ENCODE results near the gene LARP4B. TPM values are rescaled to one million over a fixed set of nuclear protein-coding genes. Genes with fewer than 3 reads are reported as not detected.

The LARP4B gene
- total RNA-seq, 2 donors from 2014 or later: 42.2 to 70.6 TPM

DNA sequence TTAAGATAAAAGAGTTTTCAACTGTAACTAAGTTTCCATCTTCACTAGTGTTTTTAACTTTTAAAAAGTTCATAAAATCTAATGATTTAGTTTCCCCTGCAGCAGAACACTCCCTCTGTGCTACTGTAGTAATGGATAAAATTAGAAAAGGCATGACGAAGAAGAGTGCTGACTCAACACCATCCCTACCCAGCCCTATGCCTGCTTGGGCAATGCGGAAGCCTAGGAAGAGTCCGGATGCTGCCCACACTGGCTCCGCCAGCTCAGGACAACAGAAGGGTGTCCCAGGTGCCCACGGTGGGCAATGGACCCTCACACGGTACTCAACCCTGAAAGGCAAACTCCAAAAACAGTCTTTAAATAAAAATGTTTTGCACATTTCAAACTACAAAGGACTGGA, 118.2 kb downstream of the LARP4B start:
- Histone ChIP-seq H3K4me1 (ENCODE audit: control insufficient read depth in 1 of 2, low read depth in 2 of 2) (no peaks in the 10 kb centered on the region), H3K27me3 (replicated peaks; ENCODE audit: insufficient read depth) (no peaks in the 10 kb centered on the region), H3K4me3 (no peak overlapping the region), H3K9me3 (no peaks in the 10 kb centered on the region), H3K36me3 (peaks cover 46% of the 10 kb centered on the region), H3K27ac (no peak overlapping the region)
- ATAC-seq (ENCODE audit: insufficient number of reproducible peaks, low FRiP score, low read depth): no peak
- TF ChIP-seq, protein P1, sequence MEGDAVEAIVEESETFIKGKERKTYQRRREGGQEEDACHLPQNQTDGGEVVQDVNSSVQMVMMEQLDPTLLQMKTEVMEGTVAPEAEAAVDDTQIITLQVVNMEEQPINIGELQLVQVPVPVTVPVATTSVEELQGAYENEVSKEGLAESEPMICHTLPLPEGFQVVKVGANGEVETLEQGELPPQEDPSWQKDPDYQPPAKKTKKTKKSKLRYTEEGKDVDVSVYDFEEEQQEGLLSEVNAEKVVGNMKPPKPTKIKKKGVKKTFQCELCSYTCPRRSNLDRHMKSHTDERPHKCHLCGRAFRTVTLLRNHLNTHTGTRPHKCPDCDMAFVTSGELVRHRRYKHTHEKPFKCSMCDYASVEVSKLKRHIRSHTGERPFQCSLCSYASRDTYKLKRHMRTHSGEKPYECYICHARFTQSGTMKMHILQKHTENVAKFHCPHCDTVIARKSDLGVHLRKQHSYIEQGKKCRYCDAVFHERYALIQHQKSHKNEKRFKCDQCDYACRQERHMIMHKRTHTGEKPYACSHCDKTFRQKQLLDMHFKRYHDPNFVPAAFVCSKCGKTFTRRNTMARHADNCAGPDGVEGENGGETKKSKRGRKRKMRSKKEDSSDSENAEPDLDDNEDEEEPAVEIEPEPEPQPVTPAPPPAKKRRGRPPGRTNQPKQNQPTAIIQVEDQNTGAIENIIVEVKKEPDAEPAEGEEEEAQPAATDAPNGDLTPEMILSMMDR (IDR thresholded peaks at IDR 0.05): no peak
- no peak for DNase-seq (ENCODE audit: low spot score)

DNA sequence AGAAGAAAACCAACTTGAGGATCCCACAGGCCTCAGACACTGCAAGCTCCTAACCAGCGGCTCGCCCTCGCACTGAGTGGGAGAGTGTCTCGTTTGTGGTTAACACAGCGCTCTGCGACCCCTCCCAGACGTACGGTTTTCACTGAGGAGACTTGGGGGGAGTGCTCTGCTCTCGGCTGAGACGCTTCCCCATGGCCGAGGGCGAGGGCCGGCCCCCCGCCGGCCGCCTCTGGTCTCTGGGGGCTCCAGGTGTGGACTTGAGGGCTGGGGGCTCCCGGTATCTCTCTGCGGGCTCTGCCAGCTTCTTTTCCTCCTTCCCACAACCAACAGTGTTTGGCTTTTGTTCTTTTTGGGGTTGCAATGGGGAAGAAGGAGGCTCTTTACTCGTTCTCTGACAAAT, 118.7 kb downstream of the LARP4B start:
- no peaks in the 10 kb centered on the region for H3K4me1 ChIP-seq (ENCODE audit: control insufficient read depth in 1 of 2, low read depth in 2 of 2)
- no peaks in the 10 kb centered on the region for H3K9me3 ChIP-seq
- no peak for DNase-seq (ENCODE audit: low spot score)
- no peak overlapping the region for H3K27ac ChIP-seq
- no peaks in the 10 kb centered on the region for H3K27me3 ChIP-seq (replicated peaks; ENCODE audit: insufficient read depth)
- no peak for ATAC-seq (ENCODE audit: insufficient number of reproducible peaks, low FRiP score, low read depth)
- TF ChIP-seq, protein P1 (IDR thresholded peaks at IDR 0.05): no peak
- H3K36me3 ChIP-seq: peaks cover 47% of the 10 kb centered on the region
- no peak overlapping the region for H3K4me3 ChIP-seq

DNA sequence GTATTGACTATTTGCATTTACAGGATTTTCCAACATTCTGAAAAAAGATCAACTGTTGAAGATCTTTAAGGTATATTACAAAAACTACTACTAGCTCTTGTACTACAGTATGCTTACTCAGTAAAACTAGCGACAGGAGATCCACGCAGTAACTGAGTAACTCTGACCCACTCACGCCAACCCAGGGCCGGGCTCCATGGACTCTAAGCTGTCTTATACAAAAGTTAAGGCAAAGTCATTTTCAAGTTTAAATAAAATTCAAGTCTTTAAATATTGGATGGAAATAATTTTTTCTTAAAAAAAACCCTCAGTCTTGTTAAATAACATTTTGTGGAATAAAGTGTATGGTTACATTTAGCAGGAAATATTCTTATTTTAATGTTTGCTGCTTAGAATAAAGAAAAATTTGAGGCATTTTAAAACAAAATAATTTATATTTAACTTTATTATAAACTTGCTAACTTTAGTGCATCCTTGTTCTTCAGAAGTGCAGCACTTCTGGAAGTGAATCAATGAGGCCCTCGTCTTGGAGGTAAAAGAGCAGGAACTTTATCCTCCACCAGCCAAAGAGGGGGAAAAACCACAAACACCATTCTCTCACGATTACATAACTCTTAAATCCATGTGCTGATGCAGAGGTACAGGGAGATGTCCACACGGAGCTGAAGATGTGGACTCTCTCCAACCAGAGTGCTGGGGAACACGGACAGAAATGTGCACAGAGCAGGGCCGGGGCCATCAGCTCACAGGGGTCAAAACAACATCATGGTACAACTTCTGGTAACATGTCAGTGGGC, 119.9 kb downstream of the LARP4B start:
- Histone ChIP-seq H3K4me1 (ENCODE audit: control insufficient read depth in 1 of 2, low read depth in 2 of 2) (no peaks in the 10 kb centered on the region), H3K27me3 (replicated peaks; ENCODE audit: insufficient read depth) (no peaks in the 10 kb centered on the region), H3K4me3 (no peak overlapping the region), H3K9me3 (no peaks in the 10 kb centered on the region), H3K36me3 (peaks cover 59% of the 10 kb centered on the region), H3K27ac (no peak overlapping the region)
- no peak for DNase-seq (ENCODE audit: low spot score)
- TF ChIP-seq, protein P1 (IDR thresholded peaks at IDR 0.05): no peak
- ATAC-seq (ENCODE audit: insufficient number of reproducible peaks, low FRiP score, low read depth): no peak

DNA sequence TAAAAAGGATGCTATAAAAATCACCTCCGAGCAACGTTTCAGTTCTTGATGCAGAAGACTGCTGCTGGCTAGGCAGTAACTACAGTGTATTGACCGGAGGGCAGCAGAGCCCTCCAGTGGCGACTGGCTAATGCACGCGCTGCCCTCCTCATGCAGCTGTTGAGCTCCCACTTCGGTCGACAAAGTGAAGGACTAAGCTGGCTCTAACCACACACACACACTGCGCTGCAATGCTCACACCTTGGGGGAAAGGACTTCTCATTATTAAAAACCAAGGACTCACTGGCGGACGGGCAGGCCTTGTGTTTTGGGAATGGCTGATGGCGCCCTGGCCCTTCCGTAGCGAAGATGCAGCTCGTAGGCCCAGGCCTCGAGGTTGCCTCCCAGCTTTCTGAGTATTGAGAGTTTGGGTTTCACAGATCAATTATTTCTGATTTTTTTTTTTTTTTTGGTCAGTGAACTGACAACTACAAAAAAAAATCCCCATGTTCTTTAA, 121.1 kb downstream of the LARP4B start:
- ATAC-seq (ENCODE audit: insufficient number of reproducible peaks, low FRiP score, low read depth) (no peak), DNase-seq (ENCODE audit: low spot score) (no peak)
- Histone ChIP-seq H3K27ac (no peak overlapping the region), H3K36me3 (peaks cover 50% of the 10 kb centered on the region), H3K4me1 (ENCODE audit: control insufficient read depth in 1 of 2, low read depth in 2 of 2) (no peaks in the 10 kb centered on the region), H3K4me3 (no peak overlapping the region), H3K27me3 (replicated peaks; ENCODE audit: insufficient read depth) (no peaks in the 10 kb centered on the region), H3K9me3 (no peaks in the 10 kb centered on the region)
- TF ChIP-seq, protein P1 (IDR thresholded peaks at IDR 0.05): no peak

DNA sequence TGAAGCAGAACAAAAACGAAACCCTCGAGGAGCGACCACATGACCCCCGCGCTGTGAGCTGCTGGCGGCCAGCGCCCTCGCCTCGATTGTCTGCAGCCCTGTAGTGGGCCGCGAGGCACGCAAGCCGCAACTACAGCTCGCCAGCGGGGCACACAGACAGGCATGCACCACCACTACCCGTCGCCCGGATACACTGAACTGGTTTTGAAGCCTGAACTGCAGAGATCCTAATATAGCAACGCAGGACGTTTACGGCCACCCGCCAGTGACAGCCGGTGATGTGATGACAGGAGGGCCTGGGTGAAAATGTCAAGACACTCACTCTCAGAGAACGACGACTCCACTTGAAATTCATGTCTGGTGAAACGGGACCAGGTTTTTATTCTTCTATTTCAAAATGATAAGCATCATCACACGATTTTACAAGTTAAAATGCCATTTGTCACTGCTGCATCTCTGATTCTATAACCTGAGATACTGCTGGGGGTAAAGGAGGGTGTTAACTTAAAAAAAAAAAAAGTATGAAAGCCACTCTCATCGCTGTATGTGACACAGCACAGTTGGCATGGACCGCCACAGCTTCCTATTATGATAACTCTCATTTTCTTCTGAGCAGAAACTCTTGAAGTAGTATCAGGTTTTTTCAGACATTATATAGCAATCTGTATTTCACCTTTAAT, 121.7 kb downstream of the LARP4B start:
- Histone ChIP-seq H3K36me3 (peaks cover 44% of the 10 kb centered on the region), H3K4me3 (no peak overlapping the region), H3K9me3 (no peaks in the 10 kb centered on the region), H3K27ac (no peak overlapping the region), H3K27me3 (replicated peaks; ENCODE audit: insufficient read depth) (no peaks in the 10 kb centered on the region), H3K4me1 (ENCODE audit: control insufficient read depth in 1 of 2, low read depth in 2 of 2) (no peaks in the 10 kb centered on the region)
- ATAC-seq (ENCODE audit: insufficient number of reproducible peaks, low FRiP score, low read depth) (no peak), DNase-seq (ENCODE audit: low spot score) (no peak)
- TF ChIP-seq, protein P1 (IDR thresholded peaks at IDR 0.05): no peak

Measured in thoracic aorta (tissue), 2 donors.